GM19324 (cell line): Measurements from ENCODE around the gene BLOC1S6.

Source experiments
- ATAC-seq: cut with Tn5 transposase; IDR thresholded peaks from one replicate; pipeline ENCODE4 v1.9.1; 2021; ENCODE audit warnings: mild to moderate bottlenecking, moderate library complexity; ENCODE audit not compliant: unreplicated experiment, low FRiP score

The BLOC1S6 gene

GRCh38 chr15:45586601-45587094, 531 bp upstream of the BLOC1S6 start:
- peak; percentile 6 for ATAC-seq

DNA sequence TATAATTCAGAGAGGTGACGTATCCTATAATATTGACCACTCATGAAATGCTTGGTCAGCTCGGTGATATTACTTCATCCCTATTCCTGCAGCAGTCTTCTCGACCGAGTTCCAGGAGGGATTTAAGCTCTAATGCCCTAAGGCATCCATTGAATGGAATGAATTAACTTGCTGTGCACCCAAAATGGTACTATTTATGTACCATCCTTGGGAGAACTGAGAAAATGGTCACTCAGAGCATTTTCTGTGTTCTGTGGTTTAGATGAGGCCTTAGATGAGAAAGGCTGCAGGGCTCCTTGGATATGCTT, 638 bp downstream of the BLOC1S6 start:
- ATAC-seq, result no peak

GRCh38 chr15:45588219-45588875, 1.2 kb downstream of the BLOC1S6 start:
- no peak for ATAC-seq

- ATAC-seq, result no peak
Measured at GRCh38 chr15:45589256-45589655, 2.1 kb downstream of the BLOC1S6 start.

- no peak for ATAC-seq
Measured at GRCh38 chr15:45594319-45594718, 7.1 kb downstream of the BLOC1S6 start.

- no peak for ATAC-seq
Measured at GRCh38 chr15:45594835-45595530, 7.8 kb downstream of the BLOC1S6 start.

DNA sequence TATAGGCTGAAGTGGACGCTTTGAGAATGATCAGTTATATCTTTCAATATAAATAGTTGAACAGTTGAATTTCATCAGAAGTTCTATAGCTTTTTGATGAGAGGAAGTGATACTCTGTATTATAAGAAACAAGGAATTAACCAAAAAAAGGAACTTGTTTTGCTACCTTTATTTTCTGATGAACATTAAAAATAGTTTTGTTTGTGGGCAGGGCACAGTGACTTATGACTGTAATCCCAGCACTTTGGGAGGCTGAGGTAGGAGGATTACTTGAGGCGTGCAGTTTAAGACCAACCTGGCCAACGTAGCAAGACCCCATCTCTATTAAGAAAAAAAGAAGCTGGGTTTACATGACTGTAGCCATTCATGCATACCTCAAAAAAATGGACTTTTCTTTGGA, 16.7 kb downstream of the BLOC1S6 start:
- no peak for ATAC-seq

- no peak for ATAC-seq
Measured at GRCh38 chr15:45604326-45604725, 17.1 kb downstream of the BLOC1S6 start.

- ATAC-seq, result no peak
Measured at GRCh38 chr15:45606413-45606812, 19.2 kb downstream of the BLOC1S6 start.

GRCh38 chr15:45606841-45607240, 19.7 kb downstream of the BLOC1S6 start:
- no peak for ATAC-seq

GRCh38 chr15:45611305-45611704, 24.1 kb downstream of the BLOC1S6 start:
- no peak for ATAC-seq

DNA sequence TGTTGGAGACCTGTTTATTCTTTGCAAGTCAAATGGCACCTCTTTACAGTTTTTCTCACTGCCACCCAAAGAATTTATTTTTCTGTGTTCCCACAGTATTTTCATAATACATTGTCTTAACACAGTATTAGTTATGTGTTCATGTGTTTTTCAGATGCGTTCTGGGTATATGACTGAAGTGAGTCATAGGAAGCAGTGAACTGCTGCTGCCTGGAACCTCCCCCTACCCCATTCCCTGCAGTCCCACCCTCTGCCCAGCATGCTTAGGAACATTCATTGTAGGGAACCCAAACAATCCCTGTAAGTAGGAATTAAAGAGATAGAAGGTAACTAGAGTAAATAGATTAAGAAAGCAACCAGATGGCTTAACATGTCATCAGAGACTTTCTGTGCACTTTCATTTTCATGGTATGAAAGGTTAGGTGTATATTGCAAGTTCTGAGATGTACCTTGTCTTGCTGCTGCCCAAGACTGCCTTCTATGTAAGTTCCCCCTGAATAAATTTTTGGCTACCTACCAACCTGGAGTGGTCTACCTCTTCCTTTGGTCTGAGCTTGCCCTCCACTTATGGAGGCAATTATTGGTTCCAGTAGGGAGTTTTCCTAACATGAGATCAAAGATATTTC, 25.7 kb downstream of the BLOC1S6 start:
- no peak for ATAC-seq

GRCh38 chr15:45616901-45617323, 29.7 kb downstream of the BLOC1S6 start:
- ATAC-seq, result no peak

DNA sequence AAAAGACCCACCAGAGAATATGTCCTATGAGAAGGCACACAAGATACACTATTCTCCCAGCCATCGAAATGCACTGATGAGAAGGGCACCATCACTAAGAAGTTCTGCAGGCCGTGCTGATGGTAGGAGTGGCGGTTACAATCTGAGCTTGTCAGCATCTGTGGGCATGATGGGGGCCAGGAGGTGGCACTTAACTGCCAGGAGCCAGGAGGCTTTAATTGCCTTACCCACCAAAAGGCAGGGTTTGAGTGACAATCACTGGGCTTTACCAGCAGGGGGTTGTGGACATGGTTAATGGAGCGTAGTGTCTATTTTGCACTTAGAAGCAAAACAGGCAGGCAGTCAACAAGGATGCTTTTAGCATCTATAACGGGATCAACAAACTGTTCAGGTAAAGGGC, 31.6 kb downstream of the BLOC1S6 start:
- no peak for ATAC-seq

GRCh38 chr15:45628136-45628535, 41.0 kb downstream of the BLOC1S6 start:
- no peak for ATAC-seq

DNA sequence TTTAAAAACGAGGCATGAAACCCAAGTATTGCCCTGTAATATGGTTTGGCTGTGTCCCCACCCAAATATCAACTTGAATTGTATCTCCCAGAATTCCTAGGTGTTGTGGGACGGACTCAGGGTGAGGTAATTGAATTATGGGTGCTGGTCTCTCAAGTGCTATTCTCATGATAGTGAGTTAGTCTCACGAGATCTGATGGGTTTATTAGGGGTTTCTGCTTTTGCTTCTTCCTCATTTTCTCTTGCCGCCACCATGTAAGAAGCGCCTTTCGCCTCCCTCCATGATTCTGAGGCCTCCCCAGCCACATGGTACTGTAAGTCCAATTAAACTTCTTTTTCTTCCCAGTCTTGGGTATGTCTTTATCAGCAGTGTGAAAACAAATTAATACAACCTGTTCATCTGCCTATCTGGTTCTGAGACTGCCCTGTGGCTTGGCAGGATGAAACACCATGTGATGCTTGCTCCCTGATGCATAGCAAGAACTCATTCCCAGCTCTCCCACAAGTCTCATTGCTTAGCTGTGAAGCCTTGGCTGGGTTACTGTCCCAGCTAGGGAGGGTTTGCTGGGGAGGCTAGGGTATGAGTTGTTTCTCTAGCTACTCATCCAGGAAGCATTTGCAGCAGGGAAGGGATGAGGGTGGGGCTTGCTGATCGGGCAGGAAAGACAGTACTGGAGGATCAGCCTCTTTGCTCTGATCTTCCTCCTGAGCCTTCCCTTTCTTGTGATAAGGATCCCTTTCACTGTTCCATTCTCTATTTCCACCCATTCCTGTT, 43.9 kb downstream of the BLOC1S6 start:
- no peak for ATAC-seq

DNA sequence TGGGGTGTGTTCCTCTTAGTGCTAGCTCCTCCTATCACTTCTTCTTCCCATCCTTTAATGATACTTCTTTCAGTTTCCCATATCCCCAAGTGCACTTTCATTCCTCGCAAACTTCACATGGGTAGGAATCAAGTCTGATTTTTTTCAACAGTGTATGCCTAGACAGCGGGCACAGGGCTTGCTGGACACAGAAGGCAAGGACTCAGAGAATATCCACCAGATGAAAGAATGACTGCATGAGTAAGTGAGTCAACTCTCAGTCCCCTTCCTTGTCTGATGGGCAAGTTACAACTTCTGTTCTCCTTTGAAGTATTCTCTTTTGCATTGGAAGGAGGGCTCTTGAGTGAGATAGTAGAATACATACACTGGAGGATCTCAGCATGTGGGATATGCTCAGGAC, 44.6 kb downstream of the BLOC1S6 start:
- ATAC-seq, result no peak

DNA sequence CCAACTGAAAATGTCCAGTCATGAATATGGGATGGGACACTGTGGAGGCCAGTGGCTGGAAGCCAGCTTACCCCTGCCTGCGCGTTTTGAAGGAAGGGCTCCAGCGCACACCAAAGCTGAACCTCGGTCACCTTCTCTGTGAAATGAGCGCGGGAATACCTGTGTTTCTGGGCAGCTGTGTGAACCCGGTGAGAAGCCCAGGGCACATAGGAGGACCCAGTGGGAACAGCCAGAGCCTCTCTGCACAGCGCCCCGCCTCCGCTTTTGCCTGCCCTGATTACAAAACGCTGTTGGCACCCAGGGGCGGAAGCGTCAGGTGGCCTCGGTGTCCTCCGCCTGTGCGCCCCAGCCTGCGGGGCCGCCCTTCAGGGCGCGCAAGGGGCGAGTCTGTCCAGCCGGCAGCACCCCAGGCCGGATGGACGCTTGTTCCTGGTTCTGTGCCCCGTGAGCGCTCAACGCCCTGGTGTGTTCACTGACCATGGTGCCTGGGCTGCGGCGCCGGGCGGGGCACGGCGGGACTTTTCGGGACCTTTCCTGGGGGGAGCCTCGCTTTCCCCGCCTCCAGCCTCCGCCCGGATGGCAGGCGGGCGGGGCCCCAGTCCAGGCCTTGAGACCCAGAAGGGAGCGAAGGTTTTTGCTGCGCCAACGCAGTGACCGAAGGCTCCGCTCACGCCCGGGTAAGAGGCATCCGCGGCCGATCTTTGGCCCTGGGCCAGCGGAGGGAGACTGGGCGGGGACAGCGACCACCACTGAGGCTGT, 47.4 kb downstream of the BLOC1S6 start, which contains the start of gene SQOR:
SQOR (plus strand) TSS at position 598 of the 759 bp plus-strand sequence. CDS start 23,895 bp downstream, outside the sequence.
- peak; percentile 85 for ATAC-seq

- ATAC-seq, result peak; percentile 55
Measured at GRCh38 chr15:45635191-45635638, 48.0 kb downstream of the BLOC1S6 start.

GRCh38 chr15:45635763-45636292, 48.6 kb downstream of the BLOC1S6 start:
- no peak for ATAC-seq
